C4-2B (cell line): Measurements from ENCODE around the gene VGLL1.

ENCODE experiments used
- ZFX ChIP-seq: fragments of 450-650 bp; IDR thresholded peaks from 2 replicates; pipeline ENCODE4 v1.6.1; 2017
- TF ChIP-seq, protein P1 (sequence below): fragments of 450-650 bp; conservative IDR thresholded peaks from 2 replicates; pipeline ENCODE4 v1.5.1; 2017; ENCODE audit warnings: mild to moderate bottlenecking

DNA sequence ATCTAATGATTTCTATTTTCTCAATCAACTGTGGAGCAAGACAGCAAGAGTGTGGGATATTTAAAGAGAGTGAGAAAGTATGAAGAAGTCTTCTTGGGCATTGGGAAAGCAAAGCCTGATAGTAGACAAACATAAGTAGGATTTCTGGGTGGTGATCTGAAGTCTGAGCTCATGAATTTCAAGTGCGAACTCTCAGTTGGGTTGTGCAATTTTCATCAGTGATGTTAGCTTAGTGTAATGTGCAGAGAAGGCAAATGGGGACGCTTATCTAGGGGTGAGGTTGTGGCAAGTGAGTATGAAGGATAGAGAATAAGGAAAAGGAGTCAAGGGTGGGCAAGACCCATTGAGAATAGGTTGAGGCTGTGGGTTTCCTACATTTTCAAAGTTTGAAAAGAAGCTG is 23.7 kb downstream of the VGLL1 start:
- TF ChIP-seq, protein P1, sequence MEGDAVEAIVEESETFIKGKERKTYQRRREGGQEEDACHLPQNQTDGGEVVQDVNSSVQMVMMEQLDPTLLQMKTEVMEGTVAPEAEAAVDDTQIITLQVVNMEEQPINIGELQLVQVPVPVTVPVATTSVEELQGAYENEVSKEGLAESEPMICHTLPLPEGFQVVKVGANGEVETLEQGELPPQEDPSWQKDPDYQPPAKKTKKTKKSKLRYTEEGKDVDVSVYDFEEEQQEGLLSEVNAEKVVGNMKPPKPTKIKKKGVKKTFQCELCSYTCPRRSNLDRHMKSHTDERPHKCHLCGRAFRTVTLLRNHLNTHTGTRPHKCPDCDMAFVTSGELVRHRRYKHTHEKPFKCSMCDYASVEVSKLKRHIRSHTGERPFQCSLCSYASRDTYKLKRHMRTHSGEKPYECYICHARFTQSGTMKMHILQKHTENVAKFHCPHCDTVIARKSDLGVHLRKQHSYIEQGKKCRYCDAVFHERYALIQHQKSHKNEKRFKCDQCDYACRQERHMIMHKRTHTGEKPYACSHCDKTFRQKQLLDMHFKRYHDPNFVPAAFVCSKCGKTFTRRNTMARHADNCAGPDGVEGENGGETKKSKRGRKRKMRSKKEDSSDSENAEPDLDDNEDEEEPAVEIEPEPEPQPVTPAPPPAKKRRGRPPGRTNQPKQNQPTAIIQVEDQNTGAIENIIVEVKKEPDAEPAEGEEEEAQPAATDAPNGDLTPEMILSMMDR, result no peak
- no peak for TF ChIP-seq ZFX
